DMS53 (cell line): ENCODE data around the gene GLIS2.

Experiments
- DNase-seq: peaks from one replicate; lab custom pipeline; 2025; lab: John Stamatoyannopoulos, UW

GLIS2 gene

DNA sequence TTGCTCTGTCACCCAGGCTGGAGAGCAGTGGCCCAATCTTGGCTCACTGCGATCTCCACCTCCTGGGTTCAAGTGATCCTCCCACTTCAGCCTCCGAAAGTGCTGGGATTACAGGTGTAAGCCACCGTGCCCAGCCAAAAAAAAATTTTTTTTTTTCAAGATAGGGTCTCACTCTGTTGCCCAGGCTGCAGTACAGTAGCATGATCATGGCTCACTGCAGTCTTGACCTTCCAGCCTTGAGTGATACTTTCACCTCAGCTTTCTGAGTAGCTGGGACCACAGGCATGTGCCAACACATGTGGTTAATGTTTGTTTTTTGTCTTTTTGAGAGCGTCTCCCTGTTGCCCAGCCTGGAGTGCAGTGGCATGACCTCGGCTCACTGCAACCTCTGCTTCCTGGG, 37.0 kb downstream of the GLIS2 start:
- DNase-seq, result no peak

GRCh38 chr16:4353675-4354074, 37.8 kb downstream of the GLIS2 start:
- peak; percentile 33 for DNase-seq

- no peak for DNase-seq
Observed at GRCh38 chr16:4354512-4355409, 38.9 kb downstream of the GLIS2 start.

DNA sequence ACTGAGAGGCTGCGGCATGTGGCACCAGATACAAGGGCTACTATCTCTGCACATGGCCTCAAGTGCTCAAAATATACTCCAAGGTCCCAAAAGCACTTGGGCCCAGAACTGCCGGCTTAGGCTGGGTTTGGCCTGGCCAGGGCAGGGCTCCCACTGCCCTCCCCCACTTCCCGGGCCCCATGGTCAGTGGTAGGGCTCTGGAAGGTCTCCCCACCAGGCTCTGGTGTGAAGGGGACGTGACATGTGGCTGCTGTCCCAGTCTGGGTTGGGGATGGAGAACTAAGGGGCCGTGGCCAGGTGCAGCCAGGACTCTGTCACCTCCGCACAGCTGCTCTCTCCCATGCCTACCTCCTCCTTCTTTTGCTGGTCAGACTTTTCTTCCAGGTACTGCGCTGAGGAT, 41.0 kb downstream of the GLIS2 start:
- DNase-seq, result no peak

GRCh38 chr16:4358236-4358635, 42.4 kb downstream of the GLIS2 start:
- no peak for DNase-seq

DNA sequence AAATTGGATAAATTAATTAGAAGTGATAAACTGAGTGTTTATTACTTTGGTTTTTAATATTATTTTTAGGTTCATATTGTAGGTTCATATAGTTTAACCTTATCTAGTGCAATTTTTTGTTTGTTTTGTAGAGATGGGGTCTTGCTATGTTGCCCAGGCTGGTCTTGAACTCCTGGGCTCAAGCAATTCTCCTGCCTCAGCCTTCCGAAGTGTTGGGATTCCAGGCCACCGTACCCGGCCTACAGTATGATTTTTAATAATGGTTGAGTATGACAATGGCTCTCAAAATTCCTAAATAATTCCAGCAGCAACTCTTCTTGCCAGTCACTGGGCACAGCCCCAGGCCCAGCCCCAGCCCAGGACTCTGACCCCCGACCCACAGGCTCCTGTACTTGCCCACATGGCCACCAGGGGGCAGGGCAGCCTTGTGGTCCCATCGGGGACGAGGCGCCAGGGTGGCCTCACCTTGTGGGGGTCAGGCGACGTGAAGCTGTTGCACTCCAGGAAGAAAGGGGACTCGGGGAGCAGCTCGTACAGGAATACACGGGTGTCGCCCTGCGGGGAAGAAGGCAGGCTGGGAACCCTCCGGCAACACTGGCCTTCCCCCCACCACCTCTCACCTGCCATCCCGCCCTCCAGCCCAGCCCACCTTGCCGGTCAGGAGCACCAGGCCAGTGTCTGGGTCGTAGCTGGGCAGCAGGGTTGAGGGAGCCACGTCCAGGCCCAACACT, 43.1 kb downstream of the GLIS2 start:
- peak; percentile 53 for DNase-seq

DNA sequence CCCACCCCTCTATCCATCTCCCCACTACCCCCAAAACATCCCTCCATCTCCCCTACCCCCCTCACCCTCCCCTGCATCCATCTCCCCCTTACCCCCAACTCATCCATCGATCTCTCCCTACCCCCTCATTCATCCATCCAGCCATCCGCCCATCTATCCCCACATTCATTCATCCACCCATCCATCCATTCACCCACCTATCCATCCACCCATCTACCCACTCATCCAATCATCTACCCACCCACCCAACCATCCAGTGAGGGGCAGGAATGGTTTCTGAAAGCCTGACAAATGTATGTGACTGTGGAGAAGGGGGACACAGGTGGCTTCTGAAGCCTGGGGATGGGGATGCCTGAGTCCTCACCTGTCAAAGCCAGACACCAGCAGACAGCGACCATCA, 44.0 kb downstream of the GLIS2 start:
- DNase-seq, result no peak

- peak; percentile 41 for DNase-seq
Observed at GRCh38 chr16:4360538-4361021, 44.7 kb downstream of the GLIS2 start.

GRCh38 chr16:4361033-4361943, 45.4 kb downstream of the GLIS2 start:
- DNase-seq, result no peak

GRCh38 chr16:4361944-4362311, 46.1 kb downstream of the GLIS2 start:
- DNase-seq, result no peak

GRCh38 chr16:4362476-4363135, 46.7 kb downstream of the GLIS2 start:
- no peak for DNase-seq

DNA sequence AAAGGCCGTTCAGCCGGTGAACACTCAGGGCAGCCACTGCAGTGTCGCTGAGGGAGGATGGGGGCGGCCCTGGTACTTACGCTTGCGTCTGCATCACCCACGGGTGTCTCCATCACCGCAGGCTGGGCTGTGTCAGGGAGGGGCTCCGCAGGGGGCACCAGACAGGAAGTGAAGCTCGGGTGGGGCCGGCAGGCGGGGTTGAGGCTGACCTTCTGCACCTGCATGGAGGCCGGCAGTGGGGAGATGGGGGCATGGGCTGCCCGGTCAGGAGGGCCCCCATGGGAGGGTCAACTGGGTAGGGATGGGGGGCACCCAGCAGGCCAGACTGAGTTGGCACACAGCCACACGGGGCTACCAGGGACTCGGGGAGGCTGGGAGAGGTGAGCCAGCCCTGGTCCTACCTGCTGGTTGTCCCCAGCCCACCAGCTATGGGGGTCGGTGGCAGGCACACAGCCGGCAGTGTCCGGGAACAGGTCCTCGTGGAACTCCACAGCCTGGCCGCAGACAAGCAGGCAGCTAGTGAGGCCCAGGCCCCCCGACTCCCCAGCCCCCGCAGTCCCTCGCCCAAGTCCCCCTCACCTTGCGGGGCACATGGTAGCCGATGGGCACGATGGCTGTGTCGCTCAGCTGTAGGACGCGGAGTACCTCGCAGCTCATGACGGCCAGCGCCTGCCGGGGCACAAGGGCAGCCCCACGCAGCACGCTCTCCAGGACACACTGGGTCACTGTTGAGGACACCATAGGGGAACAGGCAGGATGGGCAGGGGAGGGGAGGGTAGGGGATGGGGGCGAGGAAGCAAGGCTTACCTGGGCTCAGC, 48.5 kb downstream of the GLIS2 start:
- no peak for DNase-seq

DNA sequence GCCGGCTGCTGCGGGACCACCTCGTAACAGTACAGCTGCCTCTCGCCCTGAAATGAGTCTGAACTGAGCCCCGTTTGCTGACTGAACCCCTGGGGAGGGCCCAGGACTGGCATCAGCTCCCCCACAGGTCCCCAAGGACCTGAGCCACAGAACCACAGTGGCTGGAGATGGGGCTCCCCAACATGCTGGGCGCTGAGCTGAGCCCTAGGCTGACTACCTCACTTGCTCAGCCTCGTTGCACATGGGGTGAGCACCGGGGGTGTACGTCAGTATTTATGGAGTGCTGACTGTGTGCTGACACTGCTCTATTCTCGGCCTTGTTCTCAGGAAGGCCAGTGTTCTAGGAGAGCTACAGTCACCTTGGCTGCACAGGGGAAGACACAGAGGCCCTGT, 49.1 kb downstream of the GLIS2 start:
- DNase-seq, result no peak

GRCh38 chr16:4365615-4366014, 49.7 kb downstream of the GLIS2 start:
- DNase-seq, result no peak

DNA sequence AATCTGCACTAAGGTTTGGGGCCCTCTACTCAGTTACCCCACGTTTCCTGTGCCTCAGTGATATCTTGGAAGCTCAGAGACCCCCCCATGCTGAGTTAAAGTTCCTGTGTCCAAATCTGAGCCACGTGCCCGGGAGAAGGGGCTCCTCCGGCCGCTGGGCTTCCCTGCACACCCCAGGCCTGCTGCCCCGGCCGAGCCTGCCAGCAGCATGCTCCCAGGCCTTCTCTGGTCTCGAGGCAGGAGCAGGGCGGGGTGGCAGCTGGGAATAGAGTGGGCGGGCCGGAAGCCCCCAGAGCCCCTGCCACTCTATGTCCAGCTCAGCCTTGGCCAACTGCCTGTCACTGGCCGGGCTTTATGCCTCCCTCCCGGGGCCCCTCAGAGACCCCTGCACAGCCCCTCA, 50.1 kb downstream of the GLIS2 start:
- DNase-seq, result no peak

DNA sequence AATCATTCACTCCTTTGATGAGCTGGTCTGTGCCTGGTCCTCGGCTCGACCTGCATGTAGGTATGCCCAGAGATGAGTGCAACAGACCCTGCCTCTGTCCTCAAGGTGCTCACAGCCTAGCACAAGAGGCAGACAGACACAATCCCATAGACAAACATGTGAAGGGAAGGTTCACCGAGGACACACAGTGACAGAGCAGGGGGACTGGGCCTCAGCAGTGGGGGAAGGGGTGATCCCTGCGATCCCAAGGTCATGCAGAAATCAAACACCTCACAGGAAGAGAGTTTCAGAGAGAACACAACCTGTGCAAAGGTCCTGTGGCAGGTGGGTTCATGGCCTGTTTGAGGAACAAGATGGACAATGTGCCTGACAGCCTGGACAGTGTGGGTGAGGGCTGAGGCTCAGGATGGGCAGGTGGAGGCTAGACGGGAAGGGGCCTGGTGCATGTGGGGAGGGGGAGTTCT, 51.6 kb downstream of the GLIS2 start:
- DNase-seq, result no peak

GRCh38 chr16:4369007-4369733, 53.3 kb downstream of the GLIS2 start:
- DNase-seq, result peak; percentile 9

DNA sequence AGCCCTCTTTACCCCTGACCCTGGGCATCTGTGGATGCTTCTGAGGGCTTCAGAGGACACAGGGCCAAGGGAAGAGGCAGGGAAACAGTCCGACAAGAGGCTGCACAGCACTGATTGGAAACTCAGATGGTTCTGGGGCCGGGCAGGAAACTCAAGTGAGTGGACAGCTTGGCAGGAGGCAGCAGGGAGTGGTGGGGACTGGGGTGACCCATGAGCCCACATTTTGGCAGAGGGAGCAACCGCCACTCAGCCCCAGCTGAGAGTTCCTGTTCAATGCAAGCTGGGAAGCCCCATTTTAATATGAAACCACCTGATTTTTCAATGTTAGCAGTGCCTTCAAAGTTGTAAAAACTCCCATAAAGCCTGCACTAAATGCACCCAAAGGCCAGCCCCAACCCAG, 54.3 kb downstream of the GLIS2 start:
- DNase-seq, result no peak

GRCh38 chr16:4370570-4371356, 54.9 kb downstream of the GLIS2 start:
- DNase-seq, result no peak
